ENCODE data around the gene ZNF569. TPM values are rescaled to one million over a fixed set of nuclear protein-coding genes. Genes with fewer than 3 reads are reported as not detected.
A peak's percentile ranks its signal among the peaks of the same experiment; 100 is the strongest.
"Not testable (repeated sequence)": the region's sequence is repeated elsewhere in the genome, so short reads cannot be mapped to it uniquely, and the experiment has no call there.

ZNF569 gene
- polyA plus RNA-seq, 6 donors from 2014 or later, result 4.4 to 8.1 (median 5.5) TPM

DNA sequence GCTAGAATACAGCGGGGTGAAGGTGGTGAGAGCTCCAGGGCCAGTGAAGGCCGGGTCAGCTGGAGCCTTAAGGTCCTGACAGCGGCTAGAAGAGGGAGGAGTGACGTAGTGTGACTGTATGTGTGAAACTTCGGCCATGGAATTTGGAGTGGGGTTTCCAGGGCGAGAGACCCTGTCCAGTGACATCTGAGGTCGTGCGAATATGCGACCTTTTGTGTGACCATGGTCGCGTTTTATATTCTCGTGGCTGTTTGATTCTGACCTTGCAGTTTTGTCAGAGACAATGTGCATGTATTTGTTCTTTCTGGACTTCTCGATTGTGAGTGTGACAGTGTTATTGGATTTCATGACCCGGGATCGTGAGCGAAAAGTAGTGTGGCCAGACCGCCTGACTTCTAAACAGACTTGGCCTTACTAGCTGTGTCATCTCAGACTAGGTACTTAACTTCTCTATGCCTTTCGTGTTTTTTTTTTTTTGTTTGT lies 405 bp upstream of the ZNF569 start:
- Mint-ChIP-seq H3K9me3 (peaks cover 6 to 17% (median 10%) of the 10 kb centered on the region in 7 donors), H3K4me1 (peaks cover 29 to 43% (median 36%) of the 10 kb centered on the region in 3 donors), H3K36me3 (peaks cover 18 to 23% of the 10 kb centered on the region in 2 donors), H3K27me3 (no peaks in the 10 kb centered on the region), H3K27ac (peak overlapping the region; percentile 94 to 99 (median 98)), H3K4me3 (peak overlapping the region; percentile 90 to 99 (median 98))
- DNase-seq (no peak), ATAC-seq (ENCODE audit: low read depth in 2 of 2) (no peak)

DNA sequence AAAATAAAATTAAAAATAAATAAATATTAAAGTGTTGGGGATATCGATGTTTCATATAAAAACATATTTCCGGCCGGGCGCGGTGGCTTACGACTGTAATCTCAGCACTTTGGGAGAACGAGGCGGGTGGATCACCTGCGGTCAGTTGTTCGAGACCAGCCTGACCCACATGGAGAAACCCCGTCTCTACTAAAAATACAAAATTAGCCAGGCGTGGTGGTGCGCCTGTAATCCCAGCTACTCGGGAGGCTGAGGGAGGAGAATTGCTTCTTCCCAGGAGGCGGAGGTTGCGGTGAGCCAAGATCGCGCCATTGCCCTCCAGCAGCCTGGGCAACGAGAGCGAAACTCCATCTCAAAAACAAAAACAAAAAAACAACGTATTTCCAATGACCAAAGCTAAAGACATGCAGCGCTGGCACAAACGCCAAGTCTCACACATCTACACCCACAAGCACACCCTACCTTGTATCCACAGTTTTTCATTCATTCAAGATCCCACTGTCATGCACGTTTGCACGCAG lies 907 bp downstream of the ZNF569 start:
- peaks cover 29 to 43% (median 36%) of the 10 kb centered on the region in 3 donors for H3K4me1 Mint-ChIP-seq
- ATAC-seq (ENCODE audit: low read depth in 2 of 2) (no peak), DNase-seq (no peak)
- peak overlapping the region; percentile 90 to 99 (median 98) for H3K4me3 Mint-ChIP-seq
- no peaks in the 10 kb centered on the region for H3K27me3 Mint-ChIP-seq
- H3K9me3 Mint-ChIP-seq, result peaks cover 6 to 17% (median 10%) of the 10 kb centered on the region in 7 donors
- peak overlapping the region; percentile 94 to 99 (median 98) for H3K27ac Mint-ChIP-seq
- peaks cover 18 to 23% of the 10 kb centered on the region in 2 donors for H3K36me3 Mint-ChIP-seq

DNA sequence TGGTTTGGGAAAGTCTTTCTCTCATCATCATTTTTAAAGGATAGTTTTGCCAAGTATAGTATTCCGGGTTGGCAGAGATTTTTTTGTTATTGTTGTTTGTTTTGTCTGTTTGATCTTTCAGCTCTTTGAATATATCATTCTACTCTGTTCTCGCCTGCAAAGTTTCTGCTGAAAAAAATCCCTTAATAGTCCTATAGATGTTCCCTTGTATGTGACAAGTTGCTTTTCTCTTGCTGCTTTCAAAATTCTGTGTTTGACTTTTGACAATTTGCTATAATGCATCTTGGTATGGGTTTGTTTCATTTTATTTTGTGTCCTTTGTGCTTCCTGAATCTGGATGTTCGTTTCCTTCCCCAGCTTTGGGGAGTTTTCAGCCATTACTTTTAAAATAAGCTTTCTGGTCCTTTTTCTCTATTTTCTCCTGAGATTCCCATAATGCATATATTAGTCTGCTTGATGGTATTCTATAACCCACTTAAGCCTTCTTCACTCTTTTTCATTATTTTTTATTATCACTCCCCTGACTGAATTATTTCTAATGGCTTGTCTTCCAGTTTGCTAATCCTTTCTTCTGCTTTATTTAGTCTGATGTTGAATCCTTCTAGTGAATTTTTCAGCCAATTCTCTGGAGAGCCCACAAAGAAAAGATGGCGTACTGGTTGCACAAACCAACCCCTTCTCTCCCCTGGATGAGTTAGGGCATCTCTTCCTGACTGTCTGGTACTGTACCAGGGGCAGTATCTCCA lies 14.6 kb downstream of the ZNF569 start:
- Mint-ChIP-seq H3K36me3 (peaks cover 57 to 80% of the 10 kb centered on the region in 2 donors), H3K27me3 (no peaks in the 10 kb centered on the region)

DNA sequence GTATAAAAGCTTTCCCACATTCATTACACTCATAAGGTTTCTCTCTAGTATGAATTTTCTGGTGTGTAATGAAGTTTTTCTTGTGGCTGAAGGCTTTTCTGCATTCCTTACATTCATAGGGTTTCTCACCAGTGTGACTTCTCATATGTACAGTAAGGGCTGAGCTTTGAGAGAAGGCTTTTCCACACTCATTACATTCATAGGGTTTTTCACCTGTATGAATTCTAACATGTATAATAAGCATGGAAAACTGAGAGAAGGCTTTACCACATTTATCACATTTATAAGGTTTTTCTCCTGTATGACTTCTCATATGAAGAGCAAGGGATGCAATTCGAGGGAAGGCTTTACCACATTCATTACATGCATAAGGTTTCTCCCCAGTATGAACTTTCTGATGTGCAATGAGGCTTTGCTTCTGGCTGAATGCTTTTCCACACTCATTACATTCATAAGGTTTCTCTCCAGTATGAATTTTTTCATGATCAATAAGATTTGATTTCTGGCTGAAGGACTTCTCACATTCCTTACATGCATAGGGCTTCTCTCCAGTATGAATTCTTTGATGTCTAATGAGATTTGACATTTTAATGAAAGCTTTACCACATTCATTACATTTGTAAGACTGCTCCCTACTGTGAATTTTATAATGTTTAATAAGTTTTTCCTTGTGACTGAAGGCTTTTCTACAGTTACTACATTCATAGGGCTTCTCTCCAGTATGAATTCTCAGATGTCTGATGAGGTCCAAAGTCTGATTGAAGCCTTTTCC lies 53.7 kb downstream of the ZNF569 start:
- DNase-seq (no peak), ATAC-seq (ENCODE audit: low read depth in 2 of 2) (no peak)
- Mint-ChIP-seq H3K27me3 (no peaks in the 10 kb centered on the region), H3K4me1 (peaks cover 0 to 3% (median 0%) of the 10 kb centered on the region in 3 donors), H3K9me3 (peaks cover 10 to 93% (median 88%) of the 10 kb centered on the region in 7 donors), H3K27ac (no peak overlapping the region), H3K36me3 (peaks cover 44 to 63% of the 10 kb centered on the region in 2 donors), H3K4me3 (no peak overlapping the region)

More for the DNA sequence above, 14.6 kb downstream of the ZNF569 start:
- Mint-ChIP-seq H3K4me1 (peaks cover 0 to 3% (median 0%) of the 10 kb centered on the region in 3 donors), H3K4me3 (peak overlapping the region in 1 of 8 donors; percentile 54), H3K27ac (no peak overlapping the region), H3K9me3 (peaks cover 30 to 99% (median 86%) of the 10 kb centered on the region in 7 donors)
- DNase-seq (no peak), ATAC-seq (ENCODE audit: low read depth in 2 of 2) (no peak)

DNA sequence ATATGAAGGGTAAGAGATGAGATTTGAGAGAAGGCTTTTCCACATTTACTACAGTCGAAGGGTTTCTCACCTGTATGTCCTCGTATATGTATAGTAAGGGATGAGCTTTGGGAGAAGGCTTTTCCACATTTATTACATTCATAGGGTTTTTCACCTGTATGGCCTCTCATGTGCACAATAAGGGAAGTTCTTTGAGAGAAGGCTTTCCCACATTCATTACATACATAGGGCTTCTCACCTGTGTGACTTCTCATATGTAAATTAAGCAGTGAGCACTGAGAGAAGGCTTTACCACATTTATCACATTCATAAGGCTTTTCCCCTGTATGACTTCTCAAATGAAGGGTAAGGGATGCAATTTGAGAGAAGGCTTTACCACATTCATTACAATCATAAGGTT lies 54.5 kb downstream of the ZNF569 start:
- Mint-ChIP-seq H3K36me3 (peaks cover 42 to 59% of the 10 kb centered on the region in 2 donors), H3K4me1 (peaks cover 0 to 3% (median 0%) of the 10 kb centered on the region in 3 donors), H3K27me3 (no peaks in the 10 kb centered on the region), H3K27ac (no peak overlapping the region), H3K9me3 (peaks cover 5 to 93% (median 88%) of the 10 kb centered on the region in 7 donors), H3K4me3 (no peak overlapping the region)
- DNase-seq (no peak), ATAC-seq (ENCODE audit: low read depth in 2 of 2) (no peak)

DNA sequence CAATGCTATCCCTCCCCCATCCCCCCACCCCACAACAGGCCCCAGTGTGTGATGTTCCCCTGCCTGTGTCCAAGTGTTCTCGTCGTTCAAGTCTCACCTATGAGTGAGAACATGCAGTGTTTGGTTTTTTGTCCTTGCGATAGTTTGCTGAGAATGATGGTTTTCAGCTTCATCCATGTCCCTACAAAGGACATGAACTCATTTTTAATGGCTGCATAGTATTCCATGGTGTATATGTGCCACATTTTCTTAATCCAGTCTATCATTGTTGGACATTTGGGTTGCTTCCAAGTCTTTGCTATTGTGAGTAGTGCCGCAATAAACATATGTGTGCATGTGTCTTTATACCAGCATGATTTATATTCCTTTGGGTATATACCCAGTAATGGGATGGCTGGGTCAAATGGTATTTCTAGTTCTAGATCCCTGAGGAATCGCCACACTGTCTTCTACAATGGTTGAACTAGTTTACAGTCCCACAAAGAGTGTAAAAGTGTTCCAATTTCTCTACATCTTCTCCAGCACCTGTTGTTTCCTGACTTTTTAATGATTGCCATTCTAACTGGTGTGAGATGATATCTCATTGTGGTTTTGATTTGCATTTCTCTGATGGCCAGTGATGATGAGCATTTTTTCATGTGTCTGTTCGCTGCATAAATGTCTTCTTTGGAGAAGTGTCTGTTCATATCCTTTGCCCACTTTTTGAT lies 61.0 kb downstream of the ZNF569 start:
- Mint-ChIP-seq H3K9me3 (peaks cover 1 to 98% (median 89%) of the 10 kb centered on the region in 7 donors), H3K36me3 (peaks cover 7 to 43% of the 10 kb centered on the region in 2 donors)
- not testable (repeated sequence) for H3K27me3 Mint-ChIP-seq; H3K27ac Mint-ChIP-seq; ATAC-seq (ENCODE audit: low read depth in 2 of 2); DNase-seq; H3K4me1 Mint-ChIP-seq; H3K4me3 Mint-ChIP-seq

DNA sequence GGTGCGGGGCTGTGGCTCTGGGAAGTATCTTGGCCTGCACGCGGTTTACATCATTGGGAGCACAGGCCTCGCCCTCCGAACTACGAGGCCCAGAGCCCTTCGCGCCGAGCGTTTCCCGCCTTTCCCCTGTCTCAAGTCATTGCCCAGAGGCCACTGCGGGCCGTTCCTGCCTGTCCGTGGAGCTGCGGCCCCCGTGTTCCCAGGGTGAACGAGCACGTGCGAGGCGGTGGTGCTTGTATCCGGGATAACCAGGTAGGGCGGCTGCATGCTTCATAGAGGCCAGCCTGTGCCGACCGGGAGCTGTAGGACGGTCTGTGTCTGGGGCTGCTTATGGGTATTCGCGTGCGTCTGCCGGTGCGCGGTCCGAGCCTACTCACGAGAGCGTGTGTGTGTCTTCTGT lies 63.8 kb downstream of the ZNF569 start:
- Mint-ChIP-seq H3K27me3 (no peaks in the 10 kb centered on the region), H3K9me3 (peaks cover 11 to 94% (median 80%) of the 10 kb centered on the region in 7 donors), H3K36me3 (peaks cover 3 to 50% of the 10 kb centered on the region in 2 donors), H3K27ac (no peak overlapping the region), H3K4me1 (no peaks in the 10 kb centered on the region), H3K4me3 (no peak overlapping the region)
- ATAC-seq (ENCODE audit: low read depth in 2 of 2) (no peak), DNase-seq (no peak)

DNA sequence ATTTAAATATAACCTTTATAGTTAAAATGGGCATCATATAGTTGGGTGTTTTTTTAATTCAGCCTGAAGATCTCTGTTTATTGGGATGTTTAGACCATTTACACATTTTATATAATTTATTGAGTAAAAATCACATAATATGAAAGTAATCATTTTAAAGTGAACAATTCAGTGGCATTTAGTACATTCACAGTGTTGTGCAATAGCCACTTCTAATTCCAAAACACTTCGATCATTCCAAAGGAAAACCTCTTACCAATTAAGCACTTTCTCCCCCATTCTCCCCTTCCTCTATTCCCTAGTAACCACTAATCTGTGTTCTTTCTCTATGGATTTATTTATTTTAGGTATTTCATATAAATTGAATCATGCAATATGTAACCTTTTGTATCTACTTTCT lies 66.2 kb downstream of the ZNF569 start:
- Mint-ChIP-seq H3K4me1 (no peaks in the 10 kb centered on the region), H3K9me3 (peaks cover 11 to 84% (median 68%) of the 10 kb centered on the region in 7 donors)

DNA sequence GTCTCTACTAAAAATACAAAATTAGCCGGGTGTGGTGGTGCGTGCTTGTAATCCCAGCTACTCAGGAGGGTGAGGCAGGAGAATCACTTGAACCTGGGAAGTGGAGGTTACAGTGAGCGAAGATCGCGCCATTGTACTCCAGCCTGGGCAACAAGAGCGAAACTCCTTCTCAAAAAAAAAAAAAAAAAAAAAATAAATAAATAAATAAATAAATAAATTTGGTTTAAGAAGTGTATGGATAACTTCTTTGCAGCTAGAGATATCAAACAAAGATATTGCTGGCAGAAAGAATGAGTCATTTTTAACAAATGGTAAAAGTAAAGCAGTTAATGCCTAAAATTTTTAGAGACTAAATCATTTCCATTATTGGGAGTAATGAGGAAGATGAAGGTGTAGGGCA lies 75.8 kb downstream of the ZNF569 start:
- DNase-seq; H3K4me1 Mint-ChIP-seq; ATAC-seq (ENCODE audit: low read depth in 2 of 2); H3K4me3 Mint-ChIP-seq; H3K27me3 Mint-ChIP-seq: not testable (repeated sequence)
- peaks cover 41 to 43% of the 10 kb centered on the region in 2 donors for H3K36me3 Mint-ChIP-seq
- peaks cover 17 to 80% (median 73%) of the 10 kb centered on the region in 7 donors for H3K9me3 Mint-ChIP-seq
- peak overlapping the region in 2 of 6 donors; percentile 74 to 78 for H3K27ac Mint-ChIP-seq

More for the DNA sequence above, 66.2 kb downstream of the ZNF569 start:
- DNase-seq, result no peak
- peaks cover 0 to 46% of the 10 kb centered on the region in 2 donors for H3K36me3 Mint-ChIP-seq
- ATAC-seq (ENCODE audit: low read depth in 2 of 2), result no peak
- no peak overlapping the region for H3K4me3 Mint-ChIP-seq
- H3K27ac Mint-ChIP-seq, result no peak overlapping the region
- H3K27me3 Mint-ChIP-seq, result no peaks in the 10 kb centered on the region

DNA sequence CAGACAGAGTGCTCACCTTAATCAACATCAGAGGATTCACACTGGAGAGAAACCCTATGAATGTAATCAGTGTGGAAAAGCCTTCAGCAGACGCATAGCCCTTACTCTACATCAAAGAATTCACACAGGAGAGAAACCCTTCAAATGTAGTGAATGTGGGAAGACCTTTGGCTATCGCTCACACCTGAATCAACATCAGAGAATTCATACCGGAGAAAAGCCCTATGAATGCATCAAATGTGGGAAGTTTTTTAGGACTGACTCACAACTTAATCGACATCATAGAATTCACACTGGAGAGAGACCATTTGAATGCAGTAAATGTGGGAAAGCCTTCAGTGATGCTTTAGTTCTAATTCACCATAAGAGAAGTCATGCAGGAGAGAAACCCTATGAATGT lies 78.0 kb downstream of the ZNF569 start:
- no peak for ATAC-seq (ENCODE audit: low read depth in 2 of 2)
- Mint-ChIP-seq H3K27me3 (no peaks in the 10 kb centered on the region), H3K36me3 (peaks cover 59 to 62% of the 10 kb centered on the region in 2 donors), H3K4me1 (no peaks in the 10 kb centered on the region), H3K4me3 (no peak overlapping the region), H3K9me3 (peaks cover 23 to 91% (median 81%) of the 10 kb centered on the region in 7 donors), H3K27ac (no peak overlapping the region)
- no peak for DNase-seq

DNA sequence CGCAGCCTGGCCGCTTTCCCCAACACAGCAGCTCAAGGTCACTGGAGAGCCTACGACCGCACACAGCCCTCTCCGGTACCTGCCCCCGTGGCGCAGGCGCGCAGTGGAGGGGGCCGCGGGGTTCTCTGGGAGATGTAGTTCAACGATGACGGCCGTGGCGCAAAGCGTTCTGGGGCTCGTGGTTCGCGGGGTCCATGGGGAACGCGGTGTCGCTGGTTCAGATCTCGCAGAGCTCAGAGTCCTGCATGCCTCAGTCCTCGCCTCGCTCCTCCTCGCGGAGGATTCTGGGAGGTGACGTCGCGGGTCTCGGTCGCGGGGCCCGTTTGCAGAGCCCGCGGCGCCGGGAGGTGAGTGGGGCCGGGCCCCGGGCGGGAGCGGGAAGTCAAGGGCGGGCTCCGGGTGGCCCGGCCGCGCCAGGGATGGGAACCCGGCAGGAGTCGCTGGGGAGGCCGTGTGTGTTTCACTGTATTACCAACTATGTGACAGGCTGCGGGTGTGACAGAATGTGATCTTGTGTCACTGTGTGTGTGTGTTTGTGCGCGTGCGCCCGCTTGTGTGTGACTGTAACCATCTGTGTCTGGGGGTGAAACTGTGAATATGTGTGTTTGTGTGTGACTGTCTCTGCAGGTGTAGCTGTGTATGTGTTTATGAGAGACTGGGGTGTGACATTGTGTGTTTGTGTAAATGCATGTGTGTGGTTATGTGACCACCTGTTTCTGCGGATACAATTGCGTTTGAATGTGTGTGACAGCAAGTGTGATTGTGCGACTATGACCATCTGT lies 96.2 kb downstream of the ZNF569 start, which contains the start of gene ZNF527:
TSS of gene ZNF527 (plus strand) at position 220 of the 782 bp plus-strand sequence. CDS start 3,100 bp downstream, outside the sequence.
- H3K27me3 Mint-ChIP-seq, result no peaks in the 10 kb centered on the region
- peaks cover 13 to 22% (median 18%) of the 10 kb centered on the region in 3 donors for H3K4me1 Mint-ChIP-seq
- H3K9me3 Mint-ChIP-seq, result peaks cover 0 to 12% (median 4%) of the 10 kb centered on the region in 7 donors
- peak; percentile 96 for DNase-seq
- ATAC-seq (ENCODE audit: low read depth in 2 of 2), result peak; percentile 94 to 96
- H3K4me3 Mint-ChIP-seq, result peak within 1 kb of the TSS; percentile 95 to 100 (median 99)
- peak within 1 kb of the TSS; percentile 94 to 100 (median 99) for H3K27ac Mint-ChIP-seq
- no peaks in the 10 kb centered on the region for H3K36me3 Mint-ChIP-seq

DNA sequence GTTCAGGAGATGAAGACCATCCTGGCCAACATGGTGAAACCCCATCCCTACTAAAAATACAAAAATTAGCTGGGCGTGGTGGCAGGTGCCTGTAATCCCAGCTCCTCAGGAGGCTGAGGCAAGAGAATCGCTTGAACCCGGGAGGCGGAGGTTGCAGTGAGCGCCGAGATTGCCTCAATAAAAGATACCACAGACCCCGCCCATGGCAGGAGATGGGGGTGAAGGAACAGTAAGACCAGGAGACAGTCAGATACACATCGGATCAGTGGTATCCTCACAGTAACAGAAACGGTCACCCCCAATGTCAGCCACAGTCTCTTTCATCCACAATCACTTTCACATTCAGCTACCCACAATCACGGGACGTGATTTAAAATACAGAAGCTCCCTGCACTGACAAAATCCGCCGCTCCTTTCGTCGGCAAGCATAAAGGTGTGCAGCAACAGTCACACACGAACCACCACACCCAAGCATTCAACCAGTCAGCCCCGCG lies 96.8 kb downstream of the ZNF569 start:
- not testable (repeated sequence) for H3K27me3 Mint-ChIP-seq, DNase-seq, H3K36me3 Mint-ChIP-seq
- Mint-ChIP-seq H3K9me3 (peaks cover 0 to 18% (median 7%) of the 10 kb centered on the region in 7 donors), H3K27ac (peak overlapping the region; percentile 94 to 100 (median 99)), H3K4me3 (peak overlapping the region; percentile 95 to 100 (median 99)), H3K4me1 (peaks cover 13 to 22% (median 18%) of the 10 kb centered on the region in 3 donors)
- peak; percentile 49 to 56 for ATAC-seq (ENCODE audit: low read depth in 2 of 2)

All from naive B cell (primary cell).